Glutamatergic neuron (in vitro differentiated cells): ENCODE measurements around the gene CEP63. TPM values are rescaled to one million over a fixed set of nuclear protein-coding genes. Genes with fewer than 3 reads are reported as not detected.
"Not testable (repeated sequence)": the region's sequence is repeated elsewhere in the genome, so short reads cannot be mapped to it uniquely, and the experiment has no call there.

ENCODE experiments used
- DNase-seq: peaks from one replicate; pipeline ENCODE4 v3.0.0; 2022
- H3K27ac Mint-ChIP-seq: one replicate; pipeline ENCODE4 v1.8.0; 2020; ENCODE audit warnings: mild to moderate bottlenecking, mixed read lengths, inconsistent platforms; ENCODE audit not compliant: unreplicated experiment
- H3K27me3 Mint-ChIP-seq: one replicate; pipeline ENCODE4 v1.8.0; 2020; ENCODE audit warnings: mild to moderate bottlenecking, moderate library complexity, mixed read lengths, inconsistent platforms; ENCODE audit not compliant: unreplicated experiment
- H3K36me3 Mint-ChIP-seq: one replicate; pipeline ENCODE4 v1.8.0; 2020; ENCODE audit warnings: mild to moderate bottlenecking, mixed read lengths, inconsistent platforms; ENCODE audit not compliant: unreplicated experiment
- H3K4me1 Mint-ChIP-seq: one replicate; pipeline ENCODE4 v1.8.0; 2020; ENCODE audit warnings: mild to moderate bottlenecking, low read depth, mixed read lengths, inconsistent platforms; ENCODE audit not compliant: unreplicated experiment
- H3K4me3 Mint-ChIP-seq: one replicate; pipeline ENCODE4 v1.8.0; 2020; ENCODE audit warnings: mild to moderate bottlenecking, mixed read lengths, inconsistent platforms; ENCODE audit not compliant: unreplicated experiment
- H3K9me3 Mint-ChIP-seq: one replicate; pipeline ENCODE4 v1.8.0; 2020; ENCODE audit warnings: mild to moderate bottlenecking, moderate library complexity, mixed read lengths, inconsistent platforms; ENCODE audit not compliant: unreplicated experiment
- CTCF ChIP-seq: fragments of 200-600 bp; sonication (generic); IDR thresholded peaks from one replicate; pipeline ENCODE4 v1.5.0; 2021; ENCODE audit not compliant: partially characterized antibody, unreplicated experiment
- total RNA-seq: library from RNA; stranded (reverse); fragmentation: NEBNext Ultra II Directional; extraction: Animal tissue kit (Norgen Biotek cat#: 25700); gene quantifications from one replicate; pipeline ENCODE4 v1.2.1, GENCODE V29; 2021; ENCODE audit not compliant: unreplicated experiment

The CEP63 gene
- total RNA-seq, 1 donor from 2014 or later = 37.8 TPM

GRCh38 chr3:134576831-134577230 is 91.0 kb downstream of the CEP63 start:
- Mint-ChIP-seq H3K4me3 (no peak overlapping the region), H3K27me3 (peaks cover 2% of the 10 kb centered on the region), H3K36me3 (peaks cover 21% of the 10 kb centered on the region), H3K9me3 (no peaks in the 10 kb centered on the region), H3K4me1 (no peaks in the 10 kb centered on the region), H3K27ac (no peak overlapping the region)
- no peak for TF ChIP-seq CTCF
- no peak for DNase-seq

GRCh38 chr3:134579141-134579665 is 93.3 kb downstream of the CEP63 start:
- no peak overlapping the region for H3K4me3 Mint-ChIP-seq
- no peak overlapping the region for H3K27ac Mint-ChIP-seq
- no peaks in the 10 kb centered on the region for H3K4me1 Mint-ChIP-seq
- TF ChIP-seq CTCF = no peak
- peaks cover 2% of the 10 kb centered on the region for H3K27me3 Mint-ChIP-seq
- peaks cover 18% of the 10 kb centered on the region for H3K36me3 Mint-ChIP-seq
- DNase-seq = no peak
- H3K9me3 Mint-ChIP-seq = no peaks in the 10 kb centered on the region

DNA sequence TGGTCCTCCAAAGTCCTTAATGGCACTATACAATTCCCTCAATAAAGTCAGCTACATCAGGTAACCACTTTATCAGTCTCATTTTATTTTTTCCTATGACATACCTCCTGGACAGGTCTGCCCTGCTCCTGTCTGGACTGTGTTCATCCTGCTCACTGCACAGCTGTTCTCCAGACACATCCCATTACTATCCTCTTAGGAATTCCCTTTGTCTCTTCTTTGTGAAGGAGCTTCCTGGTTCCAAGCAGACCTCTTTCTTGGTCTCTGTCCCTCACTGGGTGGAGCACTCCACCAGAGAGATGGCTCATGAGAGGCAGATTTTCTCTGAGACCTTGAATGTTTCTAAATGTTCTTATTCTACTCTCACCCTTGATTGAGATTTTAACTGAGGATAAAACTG is 104.9 kb downstream of the CEP63 start:
- Mint-ChIP-seq H3K27ac (peak overlapping the region; percentile 19), H3K4me1 (peaks cover 18% of the 10 kb centered on the region), H3K4me3 (no peak overlapping the region), H3K36me3 (peaks cover 10% of the 10 kb centered on the region), H3K9me3 (peaks cover 8% of the 10 kb centered on the region), H3K27me3 (peaks cover 7% of the 10 kb centered on the region)
- DNase-seq = no peak
- TF ChIP-seq CTCF = no peak

DNA sequence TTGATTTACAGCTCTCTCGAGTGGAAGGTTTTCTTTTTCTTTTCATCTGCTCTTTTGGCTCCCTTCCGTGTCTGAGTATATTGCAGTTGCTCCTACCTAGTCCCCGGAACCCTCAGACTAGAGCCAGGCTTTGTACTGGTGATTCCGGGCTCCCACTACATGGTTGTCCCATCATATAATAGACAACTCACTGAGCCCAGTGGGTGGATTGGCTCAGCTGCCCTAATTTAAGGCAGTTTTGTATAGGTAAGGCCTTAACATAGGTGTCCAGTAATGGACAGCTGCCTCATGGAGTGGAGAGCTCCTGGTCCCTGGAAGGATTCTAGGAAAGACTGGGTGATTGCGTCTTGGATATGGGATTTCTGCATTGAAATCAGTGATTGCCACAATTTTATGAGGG is 106.9 kb downstream of the CEP63 start:
- peaks cover 14% of the 10 kb centered on the region for H3K36me3 Mint-ChIP-seq
- DNase-seq = no peak
- H3K9me3 Mint-ChIP-seq = peaks cover 6% of the 10 kb centered on the region
- H3K27me3 Mint-ChIP-seq = peaks cover 10% of the 10 kb centered on the region
- no peak overlapping the region for H3K4me3 Mint-ChIP-seq
- peaks cover 18% of the 10 kb centered on the region for H3K4me1 Mint-ChIP-seq
- peak overlapping the region; percentile 33 for H3K27ac Mint-ChIP-seq
- no peak for TF ChIP-seq CTCF

DNA sequence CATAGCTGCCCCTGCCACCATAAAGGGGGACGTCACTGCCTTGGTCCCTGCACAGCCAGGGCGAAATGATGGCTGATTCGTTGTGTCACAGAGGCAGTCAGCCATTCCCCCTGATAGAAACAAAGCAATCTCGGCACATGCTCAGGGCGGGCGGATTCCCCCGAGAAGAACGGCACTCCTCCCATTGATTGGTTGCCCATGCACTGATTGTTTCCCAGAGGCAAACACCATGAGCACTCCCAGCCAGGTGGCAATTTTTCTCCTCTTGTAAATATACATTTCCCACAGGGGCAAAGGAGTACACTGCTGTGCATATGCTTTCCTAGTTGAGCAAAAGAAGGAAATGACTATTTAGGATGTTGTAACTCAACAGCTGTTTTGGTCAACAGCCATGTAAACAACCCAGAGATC is 108.5 kb downstream of the CEP63 start:
- peak overlapping the region; percentile 98 for H3K27ac Mint-ChIP-seq
- H3K4me3 Mint-ChIP-seq = peak overlapping the region; percentile 74
- H3K9me3 Mint-ChIP-seq = peaks cover 6% of the 10 kb centered on the region
- peaks cover 22% of the 10 kb centered on the region for H3K4me1 Mint-ChIP-seq
- H3K27me3 Mint-ChIP-seq = peaks cover 11% of the 10 kb centered on the region
- TF ChIP-seq CTCF = no peak
- peak; percentile 62 for DNase-seq
- peaks cover 14% of the 10 kb centered on the region for H3K36me3 Mint-ChIP-seq

DNA sequence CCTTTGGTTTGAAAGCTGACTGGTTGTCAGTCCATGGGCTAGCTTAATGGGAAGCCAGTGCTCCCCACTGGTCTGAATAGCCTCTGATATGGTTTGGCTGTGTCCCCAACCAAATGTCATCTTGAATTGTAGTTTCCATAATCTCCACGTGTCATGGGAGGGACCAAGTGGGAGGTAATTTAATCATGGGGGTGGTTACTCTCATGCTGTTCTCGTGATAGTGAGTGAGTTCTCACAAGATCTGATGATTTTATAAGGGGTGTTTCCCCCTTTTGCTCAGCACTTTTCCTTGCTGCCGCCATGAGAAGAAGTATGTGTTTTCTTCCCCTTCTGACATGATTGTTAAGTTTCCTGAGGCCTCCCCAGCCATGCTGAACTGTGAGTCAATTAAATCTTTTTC is 109.1 kb downstream of the CEP63 start:
- not testable (repeated sequence) for H3K9me3 Mint-ChIP-seq
- peaks cover 14% of the 10 kb centered on the region for H3K36me3 Mint-ChIP-seq

More for the DNA sequence above, 109.1 kb downstream of the CEP63 start:
- H3K27ac Mint-ChIP-seq, DNase-seq, H3K4me3 Mint-ChIP-seq: not testable (repeated sequence)
- H3K4me1 Mint-ChIP-seq = peaks cover 25% of the 10 kb centered on the region
- peaks cover 11% of the 10 kb centered on the region for H3K27me3 Mint-ChIP-seq
